HK-2 (cell line): ENCODE results near the gene LAMB2.

Source experiments
- DNase-seq: peaks from one replicate; pipeline ENCODE4 v3.0.0-alpha.2; 2018; ENCODE audit not compliant: unreplicated experiment

Gene LAMB2

GRCh38 chr3:49121132-49121736 is 11.6 kb downstream of the LAMB2 start:
- no peak for DNase-seq

- DNase-seq, result no peak
Measured at GRCh38 chr3:49120438-49121131, 12.3 kb downstream of the LAMB2 start, which contains the start of gene USP19. TSS of gene USP19 (minus strand) at chr3:49120823. CDS start at chr3:49119145, 1,678 bp downstream.

GRCh38 chr3:49120096-49120437 is 12.8 kb downstream of the LAMB2 start:
- DNase-seq, result no peak

GRCh38 chr3:49119439-49119838 is 13.4 kb downstream of the LAMB2 start:
- DNase-seq, result no peak

GRCh38 chr3:49119036-49119435 is 13.8 kb downstream of the LAMB2 start:
- no peak for DNase-seq

GRCh38 chr3:49112262-49112661 is 20.6 kb downstream of the LAMB2 start:
- no peak for DNase-seq

GRCh38 chr3:49111347-49111746 is 21.5 kb downstream of the LAMB2 start:
- DNase-seq, result no peak

GRCh38 chr3:49110780-49111179 is 22.1 kb downstream of the LAMB2 start:
- no peak for DNase-seq

GRCh38 chr3:49108346-49108745 is 24.5 kb downstream of the LAMB2 start:
- DNase-seq, result no peak

- peak; percentile 85 for DNase-seq
Measured at GRCh38 chr3:49104427-49105291, 28.2 kb downstream of the LAMB2 start, which contains the start of gene QARS1. TSS of gene QARS1 (minus strand) at chr3:49104757. CDS start at chr3:49104733, 24 bp downstream.

- DNase-seq, result no peak
Measured at GRCh38 chr3:49104052-49104426, 28.8 kb downstream of the LAMB2 start.

GRCh38 chr3:49100046-49100615 is 32.7 kb downstream of the LAMB2 start:
- no peak for DNase-seq

- DNase-seq, result no peak
Measured at GRCh38 chr3:49098910-49099630, 33.8 kb downstream of the LAMB2 start.

GRCh38 chr3:49098429-49098828 is 34.4 kb downstream of the LAMB2 start:
- peak; percentile 9 for DNase-seq

GRCh38 chr3:49093853-49094767 is 38.7 kb downstream of the LAMB2 start, which contains the start of gene QRICH1:
TSS of gene QRICH1 (minus strand) at chr3:49094071. CDS start at chr3:49077017, 17,054 bp downstream.
- DNase-seq, result peak; percentile 93

GRCh38 chr3:49092938-49093852 is 39.7 kb downstream of the LAMB2 start:
- DNase-seq, result peak; percentile 62

- DNase-seq, result no peak
Measured at GRCh38 chr3:49081429-49081828, 51.4 kb downstream of the LAMB2 start.

- no peak for DNase-seq
Measured at GRCh38 chr3:49079270-49079669, 53.6 kb downstream of the LAMB2 start.

- DNase-seq, result no peak
Measured at GRCh38 chr3:49076646-49077045, 56.2 kb downstream of the LAMB2 start.
